Smooth muscle cell (in vitro differentiated cells): ENCODE measurements around the gene ZBED5. TPM values are rescaled to one million over a fixed set of nuclear protein-coding genes. Genes with fewer than 3 reads are reported as not detected.

Experiments used
- DNase-seq: peaks from one replicate; lab custom pipeline; 2025; ENCODE audit not compliant: unreplicated experiment; lab: John Stamatoyannopoulos, UW
- H2AFZ ChIP-seq: fragments of 200-600 bp; sonication (generic); 2 replicates; pipeline ENCODE4 v1.6.0; 2016; ENCODE audit warnings: antibody characterized with exemption, low read depth, mild to moderate bottlenecking
- H3F3A ChIP-seq: fragments of 200-600 bp; sonication (generic); 2 replicates; pipeline ENCODE4 v1.6.0; 2017; ENCODE audit warnings: antibody characterized with exemption, low read depth
- H3K27ac ChIP-seq: fragments of 200-600 bp; sonication (generic); 2 replicates; pipeline ENCODE4 v1.5.1; 2016; ENCODE audit warnings: low read depth, mild to moderate bottlenecking
- H3K27me3 ChIP-seq: fragments of 200-600 bp; sonication (generic); 2 replicates; pipeline ENCODE4 v1.6.1; 2016; ENCODE audit warnings: low read depth, mild to moderate bottlenecking
- H3K36me3 ChIP-seq: fragments of 200-600 bp; sonication (generic); 2 replicates; pipeline ENCODE4 v1.5.1; 2016; ENCODE audit warnings: low read depth
- H3K4me1 ChIP-seq: fragments of 200-600 bp; sonication (generic); 2 replicates; pipeline ENCODE4 v1.5.1; 2016; ENCODE audit warnings: low read depth
- H3K4me2 ChIP-seq: fragments of 200-600 bp; sonication (generic); 2 replicates; pipeline ENCODE4 v1.6.0; 2016; ENCODE audit warnings: mild to moderate bottlenecking
- H3K4me3 ChIP-seq: fragments of 200-600 bp; sonication (generic); 2 replicates; pipeline ENCODE4 v1.5.1; 2016; ENCODE audit warnings: mild to moderate bottlenecking
- H3K79me2 ChIP-seq: fragments of 200-600 bp; sonication (generic); 2 replicates; pipeline ENCODE4 v1.6.0; 2016; ENCODE audit warnings: low read depth, mild to moderate bottlenecking
- H3K9ac ChIP-seq: fragments of 200-600 bp; sonication (generic); 2 replicates; pipeline ENCODE4 v1.6.0; 2016; ENCODE audit warnings: low read depth
- H3K9me3 ChIP-seq: fragments of 200-600 bp; sonication (generic); replicated peaks from 2 replicates; pipeline ENCODE4 v1.5.1; 2016; ENCODE audit warnings: low read depth
- H4K20me1 ChIP-seq: fragments of 200-600 bp; sonication (generic); 2 replicates; pipeline ENCODE4 v1.6.0; 2016; ENCODE audit warnings: low read depth
- CTCF ChIP-seq: fragments of 200-600 bp; sonication (generic); IDR thresholded peaks from 2 replicates; pipeline ENCODE4 v1.5.1; 2017; ENCODE audit warnings: borderline replicate concordance, mild to moderate bottlenecking, antibody characterized with exemption; ENCODE audit not compliant: insufficient read depth, poor library complexity, severe bottlenecking
- WGBS: methylation state at CpG from one replicate; pipeline ENCODE4 v1.1.7; 2016; ENCODE audit warnings: low lambda C conversion rate; 5-methylcytosine and 5-hydroxymethylcytosine counted together
- polyA plus RNA-seq: library from polyadenylated mRNA; unstranded; fragments of >200 nt; fragmentation: Nextera tagmentation; extraction: Ambion mirVana; gene quantifications from 2 replicates; pipeline ENCODE4 v1.2.1, GENCODE V29; 2016
- total RNA-seq: library from RNA; depleted of rRNA; stranded (reverse); fragments of >200 nt; gene quantifications from 2 replicates; pipeline ENCODE4 v1.2.3, GENCODE V29; 2014

Gene ZBED5
- total and polyA plus RNA-seq, 2 experiments from 2014 or later: 22.6 to 30.6 TPM

- TF ChIP-seq CTCF: no peak
- H2AFZ ChIP-seq: peak overlapping the region; percentile 18
- peaks cover 21% of the 10 kb centered on the region for H3K4me1 ChIP-seq
- no peaks in the 10 kb centered on the region for H3K9me3 ChIP-seq
- H3K9ac ChIP-seq: peak overlapping the region; percentile 95
- H3F3A ChIP-seq: peaks cover 26% of the 10 kb centered on the region
- no peaks in the 10 kb centered on the region for H3K79me2 ChIP-seq
- no peaks in the 10 kb centered on the region for H4K20me1 ChIP-seq
- DNase-seq: no peak
- H3K27ac ChIP-seq: peak overlapping the region; percentile 99
- H3K27me3 ChIP-seq: no peaks in the 10 kb centered on the region
- H3K36me3 ChIP-seq: no peaks in the 10 kb centered on the region
- peak overlapping the region; percentile 81 for H3K4me2 ChIP-seq
- WGBS: 50% methylated on average over 9 of the region's 9 CpGs
- H3K4me3 ChIP-seq: no peak overlapping the region
Measured at GRCh38 chr11:10900681-10901415, 43.0 kb upstream of the ZBED5 start.

GRCh38 chr11:10899121-10899830, 41.4 kb upstream of the ZBED5 start:
- peak overlapping the region; percentile 99 for H3K27ac ChIP-seq
- H3K36me3 ChIP-seq: no peaks in the 10 kb centered on the region
- WGBS: 22% methylated on average over 7 of the region's 7 CpGs
- no peaks in the 10 kb centered on the region for H4K20me1 ChIP-seq
- H3K4me1 ChIP-seq: peaks cover 21% of the 10 kb centered on the region
- H3K9me3 ChIP-seq: no peaks in the 10 kb centered on the region
- peaks cover 27% of the 10 kb centered on the region for H3F3A ChIP-seq
- peak overlapping the region; percentile 11 for H2AFZ ChIP-seq
- peak overlapping the region; percentile 95 for H3K9ac ChIP-seq
- no peaks in the 10 kb centered on the region for H3K27me3 ChIP-seq
- H3K4me3 ChIP-seq: no peak overlapping the region
- peak; percentile 34 for DNase-seq
- H3K4me2 ChIP-seq: peak overlapping the region; percentile 81
- TF ChIP-seq CTCF: no peak
- no peaks in the 10 kb centered on the region for H3K79me2 ChIP-seq

- Histone ChIP-seq H3K36me3 (no peaks in the 10 kb centered on the region), H3K9ac (peak overlapping the region; percentile 41), H3K27ac (peak overlapping the region; percentile 99), H3K9me3 (no peaks in the 10 kb centered on the region), H3K4me1 (peaks cover 21% of the 10 kb centered on the region), H3K79me2 (no peaks in the 10 kb centered on the region), H4K20me1 (no peaks in the 10 kb centered on the region), H3K4me2 (peak overlapping the region; percentile 81), H2AFZ (peak overlapping the region; percentile 15), H3K4me3 (no peak overlapping the region), H3F3A (peaks cover 28% of the 10 kb centered on the region), H3K27me3 (no peaks in the 10 kb centered on the region)
- 97% methylated on average over 4 of the region's 4 CpGs for WGBS
- no peak for DNase-seq
- no peak for TF ChIP-seq CTCF
Measured at GRCh38 chr11:10898763-10899025, 40.8 kb upstream of the ZBED5 start.
